ENCODE measurements around the gene WSCD2. TPM values are rescaled to one million over a fixed set of nuclear protein-coding genes. Genes with fewer than 3 reads are reported as not detected.

The WSCD2 gene
- total and polyA plus RNA-seq, 2 of the 4 experiments (the other 2 are of a cell fraction), result not detected

DNA sequence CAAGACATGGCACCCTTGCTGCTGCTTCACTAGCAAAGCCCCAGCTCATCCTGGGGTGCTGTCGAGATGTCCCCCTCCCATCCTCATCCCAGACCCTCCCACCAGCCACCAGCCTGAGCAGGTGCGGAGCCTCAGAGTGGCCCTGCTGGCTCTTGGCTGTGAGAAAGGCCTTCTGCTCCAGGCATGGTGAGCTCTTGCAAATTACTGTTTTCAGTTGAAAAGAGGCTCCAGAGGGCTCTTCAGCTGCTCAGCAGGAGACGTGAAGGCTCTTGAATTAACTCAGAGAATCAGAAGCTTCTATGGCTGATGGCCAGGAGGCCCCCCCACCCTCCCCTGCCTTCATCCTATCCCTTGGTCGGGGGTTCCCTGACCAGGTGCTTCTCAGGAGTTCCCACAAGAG is 44.1 kb downstream of the WSCD2 start:
- H2BK15ac ChIP-seq (ENCODE audit: low read depth, low read length), result no peak overlapping the region
- no peak overlapping the region for H4K5ac ChIP-seq (ENCODE audit: low read depth, low read length)
- H3K4ac ChIP-seq (ENCODE audit: low read depth, low read length), result no peak overlapping the region
- no peak for ATAC-seq (ENCODE audit: low read depth)
- H2AK9ac ChIP-seq (replicated peaks; ENCODE audit: low read depth, low read length, poor library complexity), result no peak overlapping the region
- in situ Hi-C loops (cut with MboI; ENCODE audit: low sequenced_read_pairs), result no loop called here
- H3K4me1 ChIP-seq (ENCODE audit: control insufficient read depth, insufficient read depth, low read length), result no peaks in the 10 kb centered on the region
- H3K56ac ChIP-seq (ENCODE audit: extremely low read depth, insufficient read depth, low read length), result no peak overlapping the region
- H3K36me3 ChIP-seq (ENCODE audit: control insufficient read depth, insufficient read depth, low read length), result no peaks in the 10 kb centered on the region
- H2BK20ac ChIP-seq (ENCODE audit: low read depth, low read length), result no peak overlapping the region
- no peak overlapping the region for H3K27ac ChIP-seq (ENCODE audit: insufficient read depth, low read length)
- H4K8ac ChIP-seq (ENCODE audit: low read depth in 2 of 2, low read length in 2 of 2), result no peak overlapping the region
- no peak overlapping the region for H3K9ac ChIP-seq (ENCODE audit: low read depth, low read length)
- no peaks in the 10 kb centered on the region for H3K27me3 ChIP-seq (ENCODE audit: control insufficient read depth, insufficient read depth, low read length)
- no peak overlapping the region for H2AFZ ChIP-seq (replicated peaks; ENCODE audit: low read length, poor library complexity)
- H4K91ac ChIP-seq (ENCODE audit: insufficient read depth, low read depth, low read length), result no peak overlapping the region
- no peak overlapping the region for H2BK120ac ChIP-seq (ENCODE audit: low read depth, low read length)
- H3K18ac ChIP-seq (ENCODE audit: low read depth, low read length), result no peak overlapping the region
- dilution Hi-C loops (cut with HindIII; ENCODE audit: low sequenced_read_pairs, unreplicated experiment), result no loop called here
- TF ChIP-seq CHD1 (IDR thresholded peaks at IDR 0.05; ENCODE audit: low read depth, low read length) (no peak), RFX5 (IDR thresholded peaks at IDR 0.05; ENCODE audit: low read depth, low read length) (no peak), BHLHE40 (IDR thresholded peaks at IDR 0.05; ENCODE audit: low read depth, low read length) (no peak), RCOR1 (IDR thresholded peaks at IDR 0.05; ENCODE audit: insufficient replicate concordance, low read length) (no peak), FOS (IDR thresholded peaks at IDR 0.05; ENCODE audit: low read depth, low read length) (no peak), CEBPB (IDR thresholded peaks at IDR 0.05; ENCODE audit: low read depth, low read length) (no peak), MAZ (IDR thresholded peaks at IDR 0.05; ENCODE audit: borderline replicate concordance, low read depth, low read length) (no peak), MXI1 (IDR thresholded peaks at IDR 0.05; ENCODE audit: borderline replicate concordance, low read depth, low read length) (no peak), RAD21 (IDR thresholded peaks at IDR 0.05; ENCODE audit: low read length) (no peak), MAFK (IDR thresholded peaks at IDR 0.05; ENCODE audit: low read depth, low read length) (no peak), SMC3 (IDR thresholded peaks at IDR 0.05; ENCODE audit: low read depth, low read length) (no peak), POLR2A (IDR thresholded peaks at IDR 0.05; ENCODE audit: low read depth, low read length) (no peak), NFE2L2 (IDR thresholded peaks at IDR 0.05; ENCODE audit: low read depth, low read length) (no peak)
- TF ChIP-seq, protein P1, sequence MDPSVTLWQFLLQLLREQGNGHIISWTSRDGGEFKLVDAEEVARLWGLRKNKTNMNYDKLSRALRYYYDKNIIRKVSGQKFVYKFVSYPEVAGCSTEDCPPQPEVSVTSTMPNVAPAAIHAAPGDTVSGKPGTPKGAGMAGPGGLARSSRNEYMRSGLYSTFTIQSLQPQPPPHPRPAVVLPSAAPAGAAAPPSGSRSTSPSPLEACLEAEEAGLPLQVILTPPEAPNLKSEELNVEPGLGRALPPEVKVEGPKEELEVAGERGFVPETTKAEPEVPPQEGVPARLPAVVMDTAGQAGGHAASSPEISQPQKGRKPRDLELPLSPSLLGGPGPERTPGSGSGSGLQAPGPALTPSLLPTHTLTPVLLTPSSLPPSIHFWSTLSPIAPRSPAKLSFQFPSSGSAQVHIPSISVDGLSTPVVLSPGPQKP (IDR thresholded peaks at IDR 0.05; ENCODE audit: borderline replicate concordance, low read depth, low read length), result no peak
- TF ChIP-seq, protein P2, sequence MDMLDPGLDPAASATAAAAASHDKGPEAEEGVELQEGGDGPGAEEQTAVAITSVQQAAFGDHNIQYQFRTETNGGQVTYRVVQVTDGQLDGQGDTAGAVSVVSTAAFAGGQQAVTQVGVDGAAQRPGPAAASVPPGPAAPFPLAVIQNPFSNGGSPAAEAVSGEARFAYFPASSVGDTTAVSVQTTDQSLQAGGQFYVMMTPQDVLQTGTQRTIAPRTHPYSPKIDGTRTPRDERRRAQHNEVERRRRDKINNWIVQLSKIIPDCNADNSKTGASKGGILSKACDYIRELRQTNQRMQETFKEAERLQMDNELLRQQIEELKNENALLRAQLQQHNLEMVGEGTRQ (IDR thresholded peaks at IDR 0.05; ENCODE audit: low read depth, low read length), result no peak
- TF ChIP-seq, protein P3, sequence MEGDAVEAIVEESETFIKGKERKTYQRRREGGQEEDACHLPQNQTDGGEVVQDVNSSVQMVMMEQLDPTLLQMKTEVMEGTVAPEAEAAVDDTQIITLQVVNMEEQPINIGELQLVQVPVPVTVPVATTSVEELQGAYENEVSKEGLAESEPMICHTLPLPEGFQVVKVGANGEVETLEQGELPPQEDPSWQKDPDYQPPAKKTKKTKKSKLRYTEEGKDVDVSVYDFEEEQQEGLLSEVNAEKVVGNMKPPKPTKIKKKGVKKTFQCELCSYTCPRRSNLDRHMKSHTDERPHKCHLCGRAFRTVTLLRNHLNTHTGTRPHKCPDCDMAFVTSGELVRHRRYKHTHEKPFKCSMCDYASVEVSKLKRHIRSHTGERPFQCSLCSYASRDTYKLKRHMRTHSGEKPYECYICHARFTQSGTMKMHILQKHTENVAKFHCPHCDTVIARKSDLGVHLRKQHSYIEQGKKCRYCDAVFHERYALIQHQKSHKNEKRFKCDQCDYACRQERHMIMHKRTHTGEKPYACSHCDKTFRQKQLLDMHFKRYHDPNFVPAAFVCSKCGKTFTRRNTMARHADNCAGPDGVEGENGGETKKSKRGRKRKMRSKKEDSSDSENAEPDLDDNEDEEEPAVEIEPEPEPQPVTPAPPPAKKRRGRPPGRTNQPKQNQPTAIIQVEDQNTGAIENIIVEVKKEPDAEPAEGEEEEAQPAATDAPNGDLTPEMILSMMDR (conservative IDR thresholded peaks at IDR 0.05; ENCODE audit: low read depth, low read length), result no peak
- BruUV-seq (replicated peaks), result no TSS peak
- no peak overlapping the region for H2BK5ac ChIP-seq (ENCODE audit: low read depth, low read length, poor library complexity, severe bottlenecking)
- no peak overlapping the region for H3K4me2 ChIP-seq (ENCODE audit: low read depth, low read length)
- H3K4me3 ChIP-seq (ENCODE audit: insufficient read depth, low read depth, low read length), result no peak overlapping the region
- WGBS, 2 experiments (ENCODE audit: extremely low coverage in 2 of 2, insufficient read length in 1 of 2), result no CpG with 5 or more reads among the region's 4 CpGs
- no peak overlapping the region for H2AK5ac ChIP-seq (ENCODE audit: low read depth, low read length)
- no peak overlapping the region for H3K23ac ChIP-seq (ENCODE audit: low read depth, low read length)
- no peaks in the 10 kb centered on the region for H3K79me1 ChIP-seq (ENCODE audit: low read depth in 1 of 2, low read length in 2 of 2)
- no peak for DNase-seq
- POLR2A ChIA-PET (ENCODE audit: unreplicated experiment), result no interaction called here
- no peaks in the 10 kb centered on the region for H3K9me3 ChIP-seq (ENCODE audit: control insufficient read depth, insufficient read depth, low read length)
- H4K20me1 ChIP-seq (ENCODE audit: insufficient read depth, low read length), result no peaks in the 10 kb centered on the region
- no peaks in the 10 kb centered on the region for H3K9me1 ChIP-seq (ENCODE audit: insufficient read depth, low read length)
- intact Hi-C loops (cut with micrococcal nuclease), result no loop called here
- CTCF ChIA-PET, result no interaction called here
- no peak overlapping the region for H3K14ac ChIP-seq (replicated peaks; ENCODE audit: low read depth, low read length)

All from IMR-90 (cell line).